ENCODE measurements around the gene SIL1. TPM values are rescaled to one million over a fixed set of nuclear protein-coding genes. Genes with fewer than 3 reads are reported as not detected.
A peak's percentile ranks its signal among the peaks of the same experiment; 100 is the strongest.

Gene SIL1
- total RNA-seq, 2 donors from 2014 or later = 17.2 to 20.2 TPM

DNA sequence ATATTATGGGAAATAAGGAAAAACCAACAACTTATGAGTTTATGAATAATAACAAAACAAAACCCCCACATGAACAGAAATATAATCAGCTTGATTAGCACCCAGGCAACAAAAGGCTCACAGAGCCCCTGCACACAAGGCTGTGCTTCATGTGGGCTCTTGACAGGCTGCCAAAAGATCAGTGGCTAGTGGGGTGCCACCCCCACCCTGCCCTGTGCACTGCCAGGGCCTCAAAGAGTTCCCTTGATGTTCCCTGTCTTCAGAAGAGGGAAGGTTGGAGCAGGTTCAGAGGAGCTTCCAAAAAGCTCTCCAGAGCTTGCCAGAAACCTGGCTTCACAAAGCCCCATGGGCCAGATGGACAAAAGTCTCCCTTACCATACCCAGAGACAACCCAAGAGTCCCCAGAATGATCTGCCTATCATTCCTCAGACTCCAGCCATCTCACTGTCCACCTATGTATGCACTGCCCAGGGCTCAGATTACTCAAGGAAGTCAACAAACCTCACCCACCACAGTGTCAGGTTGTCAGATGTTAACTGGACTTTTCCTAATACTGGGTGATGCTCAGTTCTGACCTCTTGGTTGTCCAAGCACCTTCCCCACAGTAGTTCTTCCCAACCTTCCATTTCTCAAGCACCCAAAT, 87.5 kb downstream of the SIL1 start:
- Mint-ChIP-seq H3K4me1 (peaks cover 18% of the 10 kb centered on the region), H3K4me3 (no peak overlapping the region), H3K9me3 (peaks cover 21% of the 10 kb centered on the region), H3K27ac (no peak overlapping the region), H3K27me3 (ENCODE audit: insufficient read depth) (peaks cover 3% of the 10 kb centered on the region), H3K36me3 (ENCODE audit: low read depth) (peaks cover 17% of the 10 kb centered on the region)
- no peaks in the 10 kb centered on the region for H3K27me3 ChIP-seq (ENCODE audit: control insufficient read depth, insufficient read depth, low read length, poor library complexity, severe bottlenecking)
- TF ChIP-seq, protein P1, sequence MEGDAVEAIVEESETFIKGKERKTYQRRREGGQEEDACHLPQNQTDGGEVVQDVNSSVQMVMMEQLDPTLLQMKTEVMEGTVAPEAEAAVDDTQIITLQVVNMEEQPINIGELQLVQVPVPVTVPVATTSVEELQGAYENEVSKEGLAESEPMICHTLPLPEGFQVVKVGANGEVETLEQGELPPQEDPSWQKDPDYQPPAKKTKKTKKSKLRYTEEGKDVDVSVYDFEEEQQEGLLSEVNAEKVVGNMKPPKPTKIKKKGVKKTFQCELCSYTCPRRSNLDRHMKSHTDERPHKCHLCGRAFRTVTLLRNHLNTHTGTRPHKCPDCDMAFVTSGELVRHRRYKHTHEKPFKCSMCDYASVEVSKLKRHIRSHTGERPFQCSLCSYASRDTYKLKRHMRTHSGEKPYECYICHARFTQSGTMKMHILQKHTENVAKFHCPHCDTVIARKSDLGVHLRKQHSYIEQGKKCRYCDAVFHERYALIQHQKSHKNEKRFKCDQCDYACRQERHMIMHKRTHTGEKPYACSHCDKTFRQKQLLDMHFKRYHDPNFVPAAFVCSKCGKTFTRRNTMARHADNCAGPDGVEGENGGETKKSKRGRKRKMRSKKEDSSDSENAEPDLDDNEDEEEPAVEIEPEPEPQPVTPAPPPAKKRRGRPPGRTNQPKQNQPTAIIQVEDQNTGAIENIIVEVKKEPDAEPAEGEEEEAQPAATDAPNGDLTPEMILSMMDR (conservative IDR thresholded peaks at IDR 0.05) = no peak
- DNase-seq = no peak
- H3K9ac ChIP-seq (ENCODE audit: extremely low read depth, low read length, poor library complexity, severe bottlenecking) = no peak overlapping the region
- H3K4me1 ChIP-seq (ENCODE audit: control insufficient read depth, insufficient read depth, low read length) = no peaks in the 10 kb centered on the region
- H3K27ac ChIP-seq (ENCODE audit: low read depth, low read length) = no peak overlapping the region
- no peaks in the 10 kb centered on the region for H3K36me3 ChIP-seq (ENCODE audit: control insufficient read depth, insufficient read depth, low read length)
- H3K9me3 ChIP-seq (ENCODE audit: control insufficient read depth, low read length) = peaks cover 5% of the 10 kb centered on the region
- no peak overlapping the region for H3K4me3 ChIP-seq (ENCODE audit: low read length)

DNA sequence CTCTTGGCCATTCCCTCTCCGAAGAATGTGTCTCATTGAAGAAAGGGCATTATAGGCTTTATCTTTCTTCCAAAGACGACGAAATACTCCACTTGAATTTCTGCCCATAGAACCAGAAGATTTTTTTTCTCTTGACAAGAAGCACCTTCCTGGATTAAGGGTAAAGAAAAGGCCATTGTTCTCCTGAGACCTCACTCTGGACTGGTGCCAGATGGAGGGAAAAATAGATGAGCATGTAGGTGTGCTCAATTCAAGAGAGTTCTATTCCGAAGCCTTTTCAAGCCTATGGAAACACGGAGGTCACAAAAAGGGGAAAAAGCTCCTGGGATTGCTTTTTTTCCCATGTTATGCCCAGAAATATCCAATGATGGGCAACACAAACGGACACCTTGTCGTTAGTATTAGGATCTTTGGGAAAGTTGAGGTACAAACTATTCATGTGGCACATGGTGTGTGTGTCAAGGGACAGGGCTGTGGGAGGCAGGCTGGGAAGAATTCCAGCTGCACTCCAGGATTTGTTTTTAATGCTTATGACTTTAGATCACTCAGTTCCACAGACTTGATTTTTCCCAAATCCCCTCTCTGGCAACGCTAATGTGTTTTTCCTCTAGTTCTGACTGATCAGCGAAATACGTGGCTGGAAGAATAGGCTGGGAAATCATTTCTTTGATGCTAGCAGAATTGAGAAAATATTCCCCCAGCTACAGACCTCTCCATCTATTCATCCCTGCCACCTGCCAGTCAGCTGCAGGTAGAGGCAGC, 89.9 kb downstream of the SIL1 start:
- Mint-ChIP-seq H3K27ac (no peak overlapping the region), H3K36me3 (ENCODE audit: low read depth) (peaks cover 9% of the 10 kb centered on the region), H3K27me3 (ENCODE audit: insufficient read depth) (no peaks in the 10 kb centered on the region), H3K4me3 (no peak overlapping the region), H3K4me1 (peaks cover 30% of the 10 kb centered on the region), H3K9me3 (peaks cover 15% of the 10 kb centered on the region)
- WGBS, 2 experiments (ENCODE audit: insufficient coverage in 1 of 2, insufficient read length in 1 of 2) = 89 to 91% methylated on average over 7 to 10 of the region's 10 CpGs
- TF ChIP-seq, protein P1 (conservative IDR thresholded peaks at IDR 0.05) = no peak
- Histone ChIP-seq H3K4me3 (ENCODE audit: low read length) (no peak overlapping the region), H3K27ac (ENCODE audit: low read depth, low read length) (no peak overlapping the region), H3K9ac (ENCODE audit: extremely low read depth, low read length, poor library complexity, severe bottlenecking) (no peak overlapping the region), H3K36me3 (ENCODE audit: control insufficient read depth, insufficient read depth, low read length) (no peaks in the 10 kb centered on the region), H3K9me3 (ENCODE audit: control insufficient read depth, low read length) (peaks cover 5% of the 10 kb centered on the region), H3K4me1 (ENCODE audit: control insufficient read depth, insufficient read depth, low read length) (no peaks in the 10 kb centered on the region), H3K27me3 (ENCODE audit: control insufficient read depth, insufficient read depth, low read length, poor library complexity, severe bottlenecking) (no peaks in the 10 kb centered on the region)
- DNase-seq = no peak

DNA sequence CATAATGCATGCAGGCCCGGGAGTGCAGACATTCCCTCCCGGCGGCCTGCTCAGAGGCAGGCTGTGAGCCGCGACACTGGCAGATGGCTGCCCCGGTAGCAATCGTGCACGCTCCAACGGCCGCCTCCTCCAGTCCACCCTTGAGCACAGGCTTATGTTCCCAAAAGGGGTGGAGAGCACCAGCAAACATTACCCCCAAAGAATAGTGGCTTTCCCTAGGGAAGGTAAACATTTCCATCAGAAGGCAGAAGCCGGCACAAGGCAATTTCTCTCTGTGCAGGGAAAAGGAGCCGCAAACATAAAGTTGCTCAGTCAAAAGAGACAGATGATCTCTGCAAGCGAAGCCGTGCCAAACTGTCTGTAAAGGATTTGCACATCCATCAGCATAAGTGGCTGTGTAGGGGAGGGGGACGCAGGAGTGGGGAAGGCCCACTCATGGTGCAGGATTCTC, 92.5 kb downstream of the SIL1 start:
- Mint-ChIP-seq H3K27ac (no peak overlapping the region), H3K4me1 (peaks cover 34% of the 10 kb centered on the region), H3K9me3 (no peaks in the 10 kb centered on the region), H3K4me3 (no peak overlapping the region), H3K27me3 (ENCODE audit: insufficient read depth) (no peaks in the 10 kb centered on the region), H3K36me3 (ENCODE audit: low read depth) (no peaks in the 10 kb centered on the region)
- no peaks in the 10 kb centered on the region for H3K4me1 ChIP-seq (ENCODE audit: control insufficient read depth, insufficient read depth, low read length)
- H3K4me3 ChIP-seq (ENCODE audit: low read length) = no peak overlapping the region
- TF ChIP-seq, protein P1 (conservative IDR thresholded peaks at IDR 0.05) = no peak
- H3K27ac ChIP-seq (ENCODE audit: low read depth, low read length) = peak overlapping the region; percentile 78
- H3K36me3 ChIP-seq (ENCODE audit: control insufficient read depth, insufficient read depth, low read length) = no peaks in the 10 kb centered on the region
- no peaks in the 10 kb centered on the region for H3K9me3 ChIP-seq (ENCODE audit: control insufficient read depth, low read length)
- 78 to 79% methylated on average over 5 to 15 of the region's 15 CpGs for WGBS, 2 experiments (ENCODE audit: insufficient coverage in 1 of 2, insufficient read length in 1 of 2)
- H3K27me3 ChIP-seq (ENCODE audit: control insufficient read depth, insufficient read depth, low read length, poor library complexity, severe bottlenecking) = no peaks in the 10 kb centered on the region
- DNase-seq = no peak
- H3K9ac ChIP-seq (ENCODE audit: extremely low read depth, low read length, poor library complexity, severe bottlenecking) = no peak overlapping the region

Measured in endodermal cell (in vitro differentiated cells).